Measurements from ENCODE around the gene ZNF346. TPM values are rescaled to one million over a fixed set of nuclear protein-coding genes. Genes with fewer than 3 reads are reported as not detected.

The ZNF346 gene
- total and polyA plus RNA-seq, 2 of the 13 experiments (the other 11 are each of a cell fraction or from before 2014, with no cell fraction given): 8.6 to 19.4 TPM

- Histone ChIP-seq H3K4me3 (replicated peaks in 1 of 3; ENCODE audit: insufficient read depth in 1 of 3, low read depth in 2 of 3, low read length in 3 of 3) (no peak overlapping the region), H3K9ac (ENCODE audit: insufficient read depth, low read depth, low read length) (no peak overlapping the region), H3K4me2 (ENCODE audit: low read depth, low read length) (no peak overlapping the region), H2AFZ (ENCODE audit: low read length) (no peak overlapping the region), H3K9me3 (ENCODE audit: low read length) (no peaks in the 10 kb centered on the region), H3K36me3 (replicated peaks in 1 of 2; ENCODE audit: control insufficient read depth in 1 of 2, insufficient read depth in 2 of 2, low read length in 2 of 2) (no peaks in the 10 kb centered on the region), H4K20me1 (ENCODE audit: insufficient read depth, low read length) (no peaks in the 10 kb centered on the region), H3K27me3 (ENCODE audit: control insufficient read depth in 1 of 2, insufficient read depth in 2 of 2, low read length in 2 of 2) (no peaks in the 10 kb centered on the region), H3K4me1 (ENCODE audit: insufficient read depth, low read length) (peaks cover 16% of the 10 kb centered on the region), H3K79me2 (ENCODE audit: insufficient read depth, low read length) (no peaks in the 10 kb centered on the region), H3K27ac (ENCODE audit: extremely low read length, insufficient read depth, low read length) (no peak overlapping the region)
- no TSS peak for BruUV-seq (replicated peaks)
- ChIA-PET POLR2A (interaction anchor here (0.9 to 13.3 kb wide), 5 partner anchors 16 to 65 kb away, joined by 3 to 119 read pairs (median 4); partner anchors contain the start of genes FGFR4 and UIMC1), CTCF (ENCODE audit: low intra/inter-chr PET ratio, low total read pairs) (interaction anchor here (2.4 kb wide), 1 partner anchor 42 kb away, joined by 54 read pairs; no protein-coding TSS in a partner anchor)
- ATAC-seq (no peak), DNase-seq (ENCODE audit: low spot score) (no peak), FAIRE-seq (no peak)
- 99% methylated on average over 6 of the region's 6 CpGs for WGBS (ENCODE audit: low lambda C conversion rate)
- intact Hi-C loops (cut with micrococcal nuclease; ENCODE audit: unreplicated experiment) (no loop called here), in situ Hi-C loops (cut with HindIII; ENCODE audit: extremely low pct_ligation_motif_present, low pct_unique_long_range_greater_than_20kb) (loop anchor here (5.0 kb wide), 1 partner anchor 42 kb away; no protein-coding TSS in a partner anchor)
- TF ChIP-seq ZNF782 (CRISPR knock-in tag; IDR thresholded peaks at IDR 0.05; ENCODE audit: borderline replicate concordance): no peak
- TF ChIP-seq ARID5B (CRISPR knock-in tag; IDR thresholded peaks at IDR 0.05): no peak
- TF ChIP-seq CBX2 (IDR thresholded peaks at IDR 0.05; ENCODE audit: low read depth, low read length): no peak
- TF ChIP-seq CBX2 (CRISPR knock-in tag; IDR thresholded peaks at IDR 0.05; ENCODE audit: low read depth): no peak
- TF ChIP-seq MIER2 (CRISPR knock-in tag; IDR thresholded peaks at IDR 0.05): no peak
- TF ChIP-seq TCF7L2 (IDR thresholded peaks at IDR 0.05; ENCODE audit: low read depth, low read length): no peak
- no peak for TF ChIP-seq ZBTB7B (CRISPR knock-in tag; IDR thresholded peaks at IDR 0.05)
- TF ChIP-seq ZNF382 (CRISPR knock-in tag; IDR thresholded peaks at IDR 0.05; ENCODE audit: borderline replicate concordance): no peak
- TF ChIP-seq ZFP41 (CRISPR knock-in tag; IDR thresholded peaks at IDR 0.05; ENCODE audit: borderline replicate concordance): no peak
- TF ChIP-seq ZBTB34 (CRISPR knock-in tag; IDR thresholded peaks at IDR 0.05): no peak
- no peak for TF ChIP-seq HCFC1 (IDR thresholded peaks at IDR 0.05; ENCODE audit: low read depth, low read length)
- no peak for TF ChIP-seq TCF12 (IDR thresholded peaks at IDR 0.05)
- no peak for TF ChIP-seq TCF12 (CRISPR knock-in tag; IDR thresholded peaks at IDR 0.05)
- TF ChIP-seq ZBTB25 (CRISPR knock-in tag; IDR thresholded peaks at IDR 0.05): no peak
- TF ChIP-seq NR0B2 (CRISPR knock-in tag; IDR thresholded peaks at IDR 0.05): no peak
- TF ChIP-seq XBP1 (CRISPR knock-in tag; IDR thresholded peaks at IDR 0.05): no peak
- TF ChIP-seq ZNF232 (CRISPR knock-in tag; IDR thresholded peaks at IDR 0.05; ENCODE audit: borderline replicate concordance): no peak
- no peak for TF ChIP-seq MED8 (CRISPR knock-in tag; IDR thresholded peaks at IDR 0.05; ENCODE audit: insufficient replicate concordance)
Observed at GRCh38 chr5:177070536-177071191, 48.2 kb downstream of the ZNF346 start.
